WTC11 (cell line): ENCODE measurements around the gene SLC46A3. TPM values are rescaled to one million over a fixed set of nuclear protein-coding genes. Genes with fewer than 3 reads are reported as not detected.

ENCODE experiments used
- ATAC-seq: fragments of 200-7000 bp; cut with Tn5 transposase; 2 replicates; pipeline ENCODE4 v1.10.0; 2021; ENCODE audit warnings: mild to moderate bottlenecking, moderate library complexity
- CTCF ChIA-PET: fragments of 300-600 bp; sonication (Branson Sonifier 250); formaldehyde crosslinking; loops from one replicate; lab custom pipeline; 2021; ENCODE audit warnings: antibody characterized with exemption; lab: Charles Lee
- POLR2A ChIA-PET: fragments of 350-600 bp; sonication (Branson Sonifier 250); formaldehyde crosslinking; loops from one replicate; lab custom pipeline; 2021; ENCODE audit warnings: antibody characterized with exemption; lab: Charles Lee
- DNase-seq: peaks from one replicate; pipeline ENCODE4 v3.0.0; 2021; ENCODE audit warnings: low spot score
- H3K27ac Mint-ChIP-seq: 2 replicates; pipeline ENCODE4 v1.8.0; 2021; ENCODE audit warnings: mixed read lengths
- H3K27me3 Mint-ChIP-seq: 2 replicates; pipeline ENCODE4 v1.8.0; 2021; ENCODE audit warnings: low read depth, mild to moderate bottlenecking, moderate library complexity, mixed read lengths
- H3K36me3 Mint-ChIP-seq: 2 replicates; pipeline ENCODE4 v1.8.0; 2021; ENCODE audit warnings: mixed read lengths
- H3K4me1 Mint-ChIP-seq: 2 replicates; pipeline ENCODE4 v1.8.0; 2022; ENCODE audit warnings: mixed read lengths
- H3K4me3 Mint-ChIP-seq: 2 replicates; pipeline ENCODE4 v1.8.0; 2021; ENCODE audit warnings: mild to moderate bottlenecking, moderate library complexity, mixed read lengths
- H3K9me3 Mint-ChIP-seq: 2 replicates; pipeline ENCODE4 v1.8.0; 2021; ENCODE audit warnings: mixed read lengths
- AR ChIP-seq: fragments of 250-450 bp; sonication (Bioruptor Pico); IDR thresholded peaks from 2 replicates; pipeline ENCODE4 v1.9.0; 2021; ENCODE audit warnings: mild to moderate bottlenecking
- ARID4B ChIP-seq: sonication (generic); formaldehyde crosslinking; IDR thresholded peaks from 2 replicates; pipeline ENCODE4 v1.8.0; 2023; ENCODE audit warnings: missing genetic modification reagents, mild to moderate bottlenecking, borderline replicate concordance
- ATF6 ChIP-seq: sonication (generic); formaldehyde crosslinking; IDR thresholded peaks from 2 replicates; pipeline ENCODE4 v1.8.1; 2023; ENCODE audit warnings: mild to moderate bottlenecking, missing genetic modification reagents
- CREB1 ChIP-seq: sonication (generic); formaldehyde crosslinking; IDR thresholded peaks from 2 replicates; pipeline ENCODE4 v1.8.0; 2023; ENCODE audit warnings: mild to moderate bottlenecking, missing genetic modification reagents
- CTCF ChIP-seq: fragments of 200-600 bp; IDR thresholded peaks from 2 replicates; pipeline ENCODE4 v1.8.0; 2022; ENCODE audit warnings: antibody characterized with exemption
- E2F5 ChIP-seq: sonication (generic); formaldehyde crosslinking; IDR thresholded peaks from 2 replicates; pipeline ENCODE4 v1.8.1; 2022; ENCODE audit warnings: mild to moderate bottlenecking, moderate library complexity, missing genetic modification reagents
- ELF4 ChIP-seq: sonication (generic); formaldehyde crosslinking; IDR thresholded peaks from 2 replicates; pipeline ENCODE4 v1.8.1; 2022; ENCODE audit warnings: low read depth, mild to moderate bottlenecking, moderate library complexity, missing genetic modification reagents
- EMX1 ChIP-seq: fragments of 250-450 bp; sonication (Bioruptor Pico); IDR thresholded peaks from 2 replicates; pipeline ENCODE4 v1.8.0; 2021; ENCODE audit warnings: mild to moderate bottlenecking
- ETV6 ChIP-seq: sonication (generic); formaldehyde crosslinking; IDR thresholded peaks from 2 replicates; pipeline ENCODE4 v1.8.1; 2022; ENCODE audit warnings: mild to moderate bottlenecking, missing genetic modification reagents
- FOXP1 ChIP-seq: sonication (generic); formaldehyde crosslinking; IDR thresholded peaks from 2 replicates; pipeline ENCODE4 v1.8.0; 2022; ENCODE audit warnings: missing genetic modification reagents, mild to moderate bottlenecking, moderate library complexity, borderline replicate concordance
- FOXP4 ChIP-seq: sonication (generic); formaldehyde crosslinking; IDR thresholded peaks from 2 replicates; pipeline ENCODE4 v1.8.0; 2022; ENCODE audit warnings: mild to moderate bottlenecking, missing genetic modification reagents
- GABPB1 ChIP-seq: sonication (generic); formaldehyde crosslinking; IDR thresholded peaks from 2 replicates; pipeline ENCODE4 v1.8.1; 2023; ENCODE audit warnings: mild to moderate bottlenecking, missing genetic modification reagents
- HMGA2 ChIP-seq: fragments of 250-450 bp; sonication (Bioruptor Pico); IDR thresholded peaks from 2 replicates; pipeline ENCODE4 v1.4.0; 2021; ENCODE audit warnings: mild to moderate bottlenecking, moderate library complexity
- PREB ChIP-seq: sonication (generic); formaldehyde crosslinking; IDR thresholded peaks from 2 replicates; pipeline ENCODE4 v1.8.1; 2022; ENCODE audit warnings: mild to moderate bottlenecking, missing genetic modification reagents, moderate library complexity, borderline replicate concordance
- RORB ChIP-seq: fragments of 250-450 bp; sonication (Bioruptor Pico); IDR thresholded peaks from 2 replicates; pipeline ENCODE4 v1.9.0; 2021; ENCODE audit warnings: mild to moderate bottlenecking
- TEAD1 ChIP-seq: sonication (generic); formaldehyde crosslinking; IDR thresholded peaks from 2 replicates; pipeline ENCODE4 v1.8.0; 2022; ENCODE audit warnings: mild to moderate bottlenecking, missing genetic modification reagents
- ZBTB21 ChIP-seq: sonication (generic); formaldehyde crosslinking; IDR thresholded peaks from 2 replicates; pipeline ENCODE4 v1.8.1; 2023; ENCODE audit warnings: mild to moderate bottlenecking, missing genetic modification reagents, borderline replicate concordance
- ZNF121 ChIP-seq: sonication (generic); formaldehyde crosslinking; IDR thresholded peaks from 2 replicates; pipeline ENCODE4 v1.8.0; 2023; ENCODE audit warnings: missing genetic modification reagents
- ZNF232 ChIP-seq: sonication (generic); formaldehyde crosslinking; IDR thresholded peaks from 2 replicates; pipeline ENCODE4 v1.8.0; 2022; ENCODE audit warnings: mild to moderate bottlenecking, missing genetic modification reagents
- ZNF263 ChIP-seq: sonication (generic); formaldehyde crosslinking; IDR thresholded peaks from 2 replicates; pipeline ENCODE4 v1.8.1; 2022; ENCODE audit warnings: low read depth, mild to moderate bottlenecking, moderate library complexity, missing genetic modification reagents
- ZNF317 ChIP-seq: sonication (generic); formaldehyde crosslinking; IDR thresholded peaks from 2 replicates; pipeline ENCODE4 v1.8.1; 2023; ENCODE audit warnings: low read depth, mild to moderate bottlenecking, moderate library complexity, missing genetic modification reagents, borderline replicate concordance
- total RNA-seq: library from RNA; stranded (reverse); gene quantifications from 3 replicates; pipeline ENCODE4 v1.2.3, GENCODE V29; 2021

The SLC46A3 gene
- total RNA-seq, 1 experiment from 2014 or later, result 0.79 TPM

- no peaks in the 10 kb centered on the region for H3K9me3 Mint-ChIP-seq
- DNase-seq, result peak; percentile 80
- POLR2A ChIA-PET, result interaction anchor here (0.6 kb wide), 1 partner anchor 28 kb away, joined by 3 read pairs; no protein-coding TSS in a partner anchor
- no peaks in the 10 kb centered on the region for H3K27me3 Mint-ChIP-seq
- H3K27ac Mint-ChIP-seq, result peak within 1 kb of the TSS; percentile 51
- CTCF ChIA-PET, result interaction anchor here (1.0 to 4.2 kb wide), 8 partner anchors 20 to 335 kb away, joined by 3 to 23 read pairs (median 4); no protein-coding TSS in a partner anchor
- peak within 1 kb of the TSS; percentile 92 for H3K4me3 Mint-ChIP-seq
- peaks cover 35% of the 10 kb centered on the region for H3K4me1 Mint-ChIP-seq
- peaks cover 13% of the 10 kb centered on the region for H3K36me3 Mint-ChIP-seq
- ATAC-seq, result peak; percentile 91
- TF ChIP-seq TEAD1 (CRISPR knock-in tag), result peak; percentile 49
- TF ChIP-seq ZBTB21 (CRISPR knock-in tag), result peak; percentile 54; the same call in 1 of the 2 replicates
- TF ChIP-seq ARID4B, result peak; percentile 76; the same call in 1 of the 2 replicates
- no peak for TF ChIP-seq ATF6 (CRISPR knock-in tag)
- no peak for TF ChIP-seq EMX1 (CRISPR knock-in tag)
- TF ChIP-seq CTCF, result no peak
- TF ChIP-seq RORB (CRISPR knock-in tag), result no peak
- TF ChIP-seq ETV6 (CRISPR knock-in tag), result peak; percentile 99
- no peak for TF ChIP-seq PREB
- no peak for TF ChIP-seq HMGA2 (CRISPR knock-in tag)
- TF ChIP-seq FOXP1 (CRISPR knock-in tag), result peak; percentile 67; the same call in 1 of the 2 replicates
- no peak; the same call in 1 of the 2 replicates for TF ChIP-seq CREB1
- TF ChIP-seq E2F5 (CRISPR knock-in tag), result 0 out of 2 replicates have a peak, but pooled peaks have one; percentile 35
- no peak for TF ChIP-seq ZNF317
- TF ChIP-seq AR, result no peak
- TF ChIP-seq GABPB1 (CRISPR knock-in tag), result peak; percentile 81
- peak; percentile 77; the same call in 1 of the 2 replicates for TF ChIP-seq ZNF232
- no peak for TF ChIP-seq ZNF121 (CRISPR knock-in tag)
- 0 out of 2 replicates have a peak, but pooled peaks have one; percentile 44 for TF ChIP-seq ZNF263 (CRISPR knock-in tag)
- peak; percentile 22; the same call in 1 of the 2 replicates for TF ChIP-seq ELF4 (CRISPR knock-in tag)
- peak; percentile 83 for TF ChIP-seq FOXP4 (CRISPR knock-in tag)
Observed at GRCh38 chr13:28658796-28659620, 59.8 kb downstream of the SLC46A3 start, which contains the start of gene POMP. POMP (plus strand) TSS chr13:28659130; CDS start chr13:28659185, 55 bp downstream.
